RKO (cell line): Measurements from ENCODE around the gene SLC35E3.
"Not testable (repeated sequence)": the region's sequence is repeated elsewhere in the genome, so short reads cannot be mapped to it uniquely, and the experiment has no call there.

Source experiments
- DNase-seq: peaks from one replicate; pipeline ENCODE4 v3.0.0-alpha.2; 2016; ENCODE audit warnings: low spot score

Gene SLC35E3

GRCh38 chr12:68814490-68815231 is 68.7 kb downstream of the SLC35E3 start:
- DNase-seq = no peak

GRCh38 chr12:68815232-68815927 is 69.4 kb downstream of the SLC35E3 start:
- DNase-seq = no peak

GRCh38 chr12:68815928-68816800 is 70.2 kb downstream of the SLC35E3 start:
- DNase-seq = no peak

GRCh38 chr12:68819481-68819880 is 73.5 kb downstream of the SLC35E3 start:
- DNase-seq = not testable (repeated sequence)

DNA sequence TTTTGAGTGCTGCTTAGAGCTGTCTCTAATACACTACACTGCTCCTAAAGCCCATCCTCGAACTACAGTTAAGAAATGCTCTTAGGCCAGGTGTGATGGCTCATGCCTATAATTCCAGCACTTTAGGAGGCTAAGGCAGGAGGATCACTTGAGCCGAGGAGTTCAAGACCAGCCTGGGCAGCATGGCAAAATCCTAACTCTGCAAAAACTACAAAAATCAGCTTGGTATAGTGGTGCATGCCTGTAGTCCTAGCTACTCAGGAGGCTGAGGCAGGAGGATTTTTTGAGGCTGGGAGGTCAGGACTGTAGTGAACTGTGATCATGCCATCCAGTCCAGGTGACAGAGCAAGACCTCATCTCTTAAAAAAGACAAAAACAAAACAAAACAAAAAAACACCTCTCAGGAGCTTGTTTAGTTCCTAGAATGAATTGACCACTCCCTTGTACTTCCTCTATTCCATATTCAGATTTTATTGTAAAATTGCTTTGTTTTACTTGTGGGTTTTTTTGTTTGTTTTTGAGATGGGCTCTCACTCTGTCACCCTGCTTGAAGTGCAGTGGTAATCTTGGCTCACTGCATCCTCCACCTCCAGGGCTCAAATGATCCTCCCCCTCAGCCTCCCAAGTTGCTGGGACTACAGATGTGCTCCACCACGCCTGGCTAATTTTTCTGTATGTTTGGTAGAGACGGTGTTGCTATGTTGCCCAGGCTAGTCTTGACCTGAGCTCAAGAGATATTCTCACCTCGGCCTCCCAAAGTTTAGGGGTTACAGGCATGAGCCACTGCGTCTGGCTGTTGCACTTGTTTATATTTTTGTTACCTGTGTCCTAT is 75.6 kb downstream of the SLC35E3 start:
- no peak for DNase-seq

- no peak for DNase-seq
These were observed 77.7 kb downstream of the SLC35E3 start for GRCh38 chr12:68823696-68824095.

DNA sequence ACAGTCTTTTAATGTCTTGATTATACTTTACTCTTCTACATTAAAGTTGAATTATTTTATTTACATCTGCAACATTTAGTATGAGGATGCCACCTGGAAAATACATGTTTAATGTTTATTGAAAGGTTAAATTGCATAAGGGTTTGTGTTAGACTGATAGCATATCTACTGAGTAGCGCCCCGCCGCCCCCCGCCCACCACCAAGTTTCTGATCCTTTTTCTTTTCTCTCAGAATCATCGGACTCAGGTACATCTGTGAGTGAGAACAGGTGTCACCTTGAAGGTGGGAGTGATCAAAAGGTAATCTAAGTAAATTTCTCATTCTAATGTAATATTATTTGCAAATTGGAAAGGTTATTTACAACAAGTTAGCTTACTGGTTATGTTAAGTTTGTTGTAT is 78.2 kb downstream of the SLC35E3 start:
- no peak for DNase-seq

- DNase-seq = no peak
These were observed 78.7 kb downstream of the SLC35E3 start for GRCh38 chr12:68824597-68825250.

DNA sequence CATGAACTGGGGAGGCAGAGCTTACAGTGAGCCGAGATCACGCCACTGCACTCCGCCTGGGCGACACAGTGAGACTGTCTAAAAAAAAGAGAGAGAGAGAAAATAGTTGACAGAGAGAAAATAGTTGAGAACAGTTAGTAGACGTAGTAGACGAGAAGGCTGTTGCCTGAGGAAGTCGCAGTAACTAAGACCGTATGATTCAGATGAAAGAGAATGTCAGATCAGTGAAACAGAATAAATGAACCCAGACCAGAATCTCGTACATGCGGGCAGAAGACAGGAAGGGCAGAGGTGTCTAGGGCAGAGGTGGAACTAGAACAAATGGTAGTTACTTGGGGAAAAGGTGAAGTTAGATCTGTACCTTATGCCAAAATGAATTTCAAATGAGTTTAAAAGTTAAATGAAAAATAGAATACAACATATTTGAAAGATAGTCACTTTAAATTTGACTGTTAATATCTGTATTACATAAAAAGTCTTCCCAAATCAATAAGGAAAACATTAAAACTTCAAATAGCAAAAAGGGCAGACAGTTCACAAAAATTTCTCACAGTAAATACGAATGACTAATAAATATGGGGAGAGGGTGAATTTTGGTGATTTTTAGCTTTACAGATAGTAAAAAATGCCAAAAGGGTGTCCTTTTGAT is 79.7 kb downstream of the SLC35E3 start:
- no peak for DNase-seq

- no peak for DNase-seq
These were observed 82.1 kb downstream of the SLC35E3 start for GRCh38 chr12:68827895-68828671.

DNA sequence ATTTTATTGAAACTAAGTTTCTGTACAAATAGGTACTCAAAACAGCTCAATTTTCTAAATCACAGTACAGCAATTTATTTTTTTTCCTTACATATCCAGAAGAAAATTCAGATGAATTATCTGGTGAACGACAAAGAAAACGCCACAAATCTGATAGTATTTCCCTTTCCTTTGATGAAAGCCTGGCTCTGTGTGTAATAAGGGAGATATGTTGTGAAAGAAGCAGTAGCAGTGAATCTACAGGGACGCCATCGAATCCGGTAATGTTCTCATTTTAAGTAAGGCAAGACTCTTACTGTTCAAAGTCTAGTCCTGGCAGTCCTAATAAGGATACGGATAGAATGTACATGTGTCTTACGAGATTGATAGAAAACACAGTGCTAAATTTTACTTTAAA is 82.7 kb downstream of the SLC35E3 start:
- no peak for DNase-seq
